ENCODE measurements around the gene ROR2.

ROR2 gene

DNA sequence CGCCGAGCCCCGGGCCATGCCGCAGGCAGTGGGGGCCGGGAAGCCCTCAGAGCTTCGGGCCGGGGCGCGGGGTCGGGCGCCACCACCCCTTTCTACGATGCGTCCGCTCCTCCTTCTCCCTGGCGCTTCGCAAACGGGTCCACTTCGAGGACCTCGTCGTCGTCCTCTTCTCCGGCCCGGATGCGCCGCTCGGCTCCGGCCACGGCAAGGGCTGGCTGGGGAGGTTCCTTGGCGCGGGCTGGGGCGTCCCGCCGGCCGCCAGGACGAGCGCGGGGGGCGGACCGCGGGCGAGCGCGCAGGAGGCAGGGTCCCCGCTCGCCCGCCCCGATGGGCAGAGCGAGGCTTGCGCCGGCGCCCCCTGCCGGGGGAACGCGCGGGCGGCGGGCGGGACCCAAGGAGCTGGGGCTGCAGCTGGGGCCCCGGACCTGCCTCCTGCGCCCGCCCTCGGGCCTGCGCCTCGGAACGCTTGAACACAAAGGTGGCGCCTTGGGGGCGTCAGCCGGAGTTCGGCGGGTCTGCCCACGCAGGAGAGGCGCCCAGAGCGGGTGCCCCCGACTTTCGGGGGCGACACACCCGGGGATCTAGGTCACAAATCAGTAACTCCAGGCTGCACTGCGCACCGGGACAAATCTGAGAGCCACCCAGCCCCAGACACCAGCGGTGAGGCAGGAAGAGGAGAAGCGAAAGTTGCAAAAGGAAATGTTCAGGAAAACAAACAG is at the start of gene ROR2:
ROR2 (minus strand) TSS at position 283 of the 719 bp plus-strand sequence.
- Histone ChIP-seq H3K4me3 (peak within 1 kb of the TSS; percentile 85), H3K9me3 (ENCODE audit: low read depth, low read length) (no peaks in the 10 kb centered on the region), H3K36me3 (ENCODE audit: insufficient read depth, low read length) (no peaks in the 10 kb centered on the region), H3K9ac (ENCODE audit: insufficient read length) (no peak within 1 kb of the TSS), H3K27ac (no peak within 1 kb of the TSS)
- no peak for DNase-seq (ENCODE audit: low read depth, low spot score)
- no peak for TF ChIP-seq POLR2AphosphoS5 (IDR thresholded peaks at IDR 0.05; ENCODE audit: borderline replicate concordance, low read depth, low read length)
- no peak for TF ChIP-seq EZH2 (IDR thresholded peaks at IDR 0.05)
- TF ChIP-seq FOXP2 (optimal IDR thresholded peaks at IDR 0.05; ENCODE audit: control extremely low read depth, extremely low read length, insufficient read depth): no peak

DNA sequence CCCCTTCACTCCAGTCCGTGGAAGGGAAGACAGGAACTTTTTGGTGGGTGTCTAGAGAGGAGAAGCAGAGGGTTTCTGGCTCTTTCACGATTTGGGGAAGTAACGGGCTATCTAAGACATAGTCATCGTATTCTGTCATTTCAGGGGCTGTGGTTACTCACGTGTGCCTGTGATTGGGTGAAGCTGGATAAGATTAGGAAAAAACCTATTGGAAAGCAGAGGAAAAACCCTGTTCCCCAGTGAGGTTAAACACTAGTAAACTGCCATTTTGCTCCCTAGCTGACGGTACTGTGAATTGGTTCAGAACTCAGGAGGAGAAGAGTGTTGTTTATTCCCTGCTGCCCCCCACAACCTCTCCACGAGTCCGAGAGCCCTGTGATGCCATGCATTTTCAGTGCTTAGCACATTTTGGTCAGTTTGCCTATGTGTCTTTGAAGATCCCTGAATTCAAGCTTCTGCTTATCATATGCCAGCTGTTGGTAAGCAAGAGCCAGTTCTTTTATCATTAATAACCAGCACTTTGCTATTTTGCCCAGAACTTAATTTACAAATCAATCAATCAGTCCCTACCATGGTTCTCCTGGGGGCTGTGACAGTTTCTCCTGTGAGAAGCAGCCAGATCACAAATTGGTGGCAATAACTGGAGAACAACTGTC is 45.1 kb upstream of the ROR2 start:
- Histone ChIP-seq H3K27ac (no peak overlapping the region), H3K36me3 (ENCODE audit: insufficient read depth, low read length) (no peaks in the 10 kb centered on the region), H3K9ac (ENCODE audit: insufficient read length) (no peak overlapping the region), H3K4me3 (no peak overlapping the region), H3K9me3 (ENCODE audit: low read depth, low read length) (no peaks in the 10 kb centered on the region)
- no peak for DNase-seq (ENCODE audit: low read depth, low spot score)
- no peak for TF ChIP-seq FOXP2 (optimal IDR thresholded peaks at IDR 0.05; ENCODE audit: control extremely low read depth, extremely low read length, insufficient read depth)
- no peak for TF ChIP-seq POLR2AphosphoS5 (IDR thresholded peaks at IDR 0.05; ENCODE audit: borderline replicate concordance, low read depth, low read length)
- no peak for TF ChIP-seq EZH2 (IDR thresholded peaks at IDR 0.05)

DNA sequence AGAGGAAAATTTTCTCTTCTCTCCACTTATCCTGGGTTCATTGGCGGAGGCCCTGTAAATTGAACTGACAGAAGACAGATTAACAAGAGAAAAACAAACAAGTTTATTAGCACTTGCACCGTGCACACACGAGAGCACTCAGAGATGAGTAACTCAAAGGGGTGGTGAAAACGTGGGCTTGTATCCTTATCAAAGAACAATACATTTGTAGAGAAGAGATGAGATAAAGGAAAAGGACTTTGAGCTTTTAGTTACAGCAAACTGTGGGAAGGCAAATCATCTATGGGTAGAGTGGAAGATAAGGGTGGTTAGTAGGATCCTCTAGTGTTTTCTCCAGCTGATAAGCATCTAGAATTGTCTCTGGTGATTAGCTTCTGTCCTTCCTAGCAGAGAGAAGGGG is 44.4 kb upstream of the ROR2 start:
- no peak for DNase-seq (ENCODE audit: low read depth, low spot score)
- Histone ChIP-seq H3K27ac (no peak overlapping the region), H3K9ac (ENCODE audit: insufficient read length) (no peak overlapping the region), H3K36me3 (ENCODE audit: insufficient read depth, low read length) (no peaks in the 10 kb centered on the region), H3K4me3 (no peak overlapping the region), H3K9me3 (ENCODE audit: low read depth, low read length) (no peaks in the 10 kb centered on the region)
- TF ChIP-seq FOXP2 (optimal IDR thresholded peaks at IDR 0.05; ENCODE audit: control extremely low read depth, extremely low read length, insufficient read depth): no peak
- no peak for TF ChIP-seq EZH2 (IDR thresholded peaks at IDR 0.05)
- TF ChIP-seq POLR2AphosphoS5 (IDR thresholded peaks at IDR 0.05; ENCODE audit: borderline replicate concordance, low read depth, low read length): no peak

DNA sequence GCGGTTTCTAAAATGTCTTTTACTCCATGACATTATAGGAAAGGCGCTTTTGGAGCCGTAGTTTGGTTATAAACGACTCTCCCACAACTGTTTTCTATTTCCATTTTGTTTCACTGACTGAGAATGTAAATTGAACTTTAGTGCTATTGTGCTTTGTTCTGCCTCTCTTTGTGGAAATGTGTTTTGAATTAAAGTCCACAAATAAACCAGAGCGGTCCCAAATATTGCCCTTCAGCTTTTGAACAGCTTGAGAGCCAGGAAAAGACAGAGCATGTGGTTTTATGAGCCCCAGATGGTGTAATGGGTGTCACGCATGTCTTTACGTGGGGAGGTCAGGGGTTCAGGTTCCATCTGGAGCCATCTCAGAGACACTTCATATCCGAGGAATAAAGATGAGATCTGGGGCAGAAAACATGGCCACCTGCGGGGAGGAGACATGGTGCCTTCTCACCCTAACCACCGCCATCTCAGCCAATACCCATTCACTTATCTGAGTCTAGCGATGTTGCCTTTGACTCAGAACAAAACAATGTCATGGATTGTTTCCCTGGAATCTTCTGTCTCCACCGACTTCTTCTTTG is 42.5 kb upstream of the ROR2 start:
- no peaks in the 10 kb centered on the region for H3K36me3 ChIP-seq (ENCODE audit: insufficient read depth, low read length)
- TF ChIP-seq FOXP2 (optimal IDR thresholded peaks at IDR 0.05; ENCODE audit: control extremely low read depth, extremely low read length, insufficient read depth) (no peak), EZH2 (IDR thresholded peaks at IDR 0.05) (no peak), POLR2AphosphoS5 (IDR thresholded peaks at IDR 0.05; ENCODE audit: borderline replicate concordance, low read depth, low read length) (no peak)
- no peaks in the 10 kb centered on the region for H3K9me3 ChIP-seq (ENCODE audit: low read depth, low read length)
- H3K27ac ChIP-seq: peak overlapping the region; percentile 64; the same call in 1 of the 2 replicates
- H3K4me3 ChIP-seq: peak overlapping the region; percentile 40
- no peak for DNase-seq (ENCODE audit: low read depth, low spot score)
- H3K9ac ChIP-seq (ENCODE audit: insufficient read length): peak overlapping the region; percentile 47

DNA sequence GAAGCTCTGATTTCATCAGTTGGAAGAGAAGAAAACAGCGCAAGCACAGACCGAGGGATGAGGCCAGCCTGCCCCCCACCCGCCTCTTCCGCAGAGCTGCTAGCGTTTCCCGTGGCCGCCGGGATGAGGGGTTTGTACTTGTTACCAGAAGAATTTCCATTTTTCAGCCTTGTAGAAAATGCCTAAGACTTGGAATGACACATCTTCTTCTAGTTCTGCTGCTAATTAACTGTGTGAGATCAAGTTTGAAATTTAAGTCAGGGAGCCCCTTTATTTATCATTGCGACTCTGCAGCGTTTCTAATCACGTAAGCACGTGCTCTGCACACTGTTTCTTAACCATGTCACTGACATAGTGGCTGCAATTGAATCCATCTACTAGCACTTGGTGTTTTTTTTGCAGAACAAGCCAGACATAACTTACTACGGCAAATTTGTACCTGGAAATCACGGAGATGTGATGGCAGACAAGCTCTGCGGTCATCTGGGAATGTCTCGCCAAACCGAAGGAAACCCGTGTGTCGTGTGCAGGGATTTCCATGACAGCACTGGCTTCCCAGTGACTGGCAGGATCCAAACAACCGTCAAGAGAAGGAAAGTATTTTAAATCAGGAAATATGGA is 41.8 kb upstream of the ROR2 start:
- Histone ChIP-seq H3K27ac (peak overlapping the region; percentile 64; the same call in 1 of the 2 replicates), H3K4me3 (peak overlapping the region; percentile 40), H3K36me3 (ENCODE audit: insufficient read depth, low read length) (no peaks in the 10 kb centered on the region), H3K9me3 (ENCODE audit: low read depth, low read length) (no peaks in the 10 kb centered on the region), H3K9ac (ENCODE audit: insufficient read length) (no peak overlapping the region)
- TF ChIP-seq FOXP2 (optimal IDR thresholded peaks at IDR 0.05; ENCODE audit: control extremely low read depth, extremely low read length, insufficient read depth) (no peak), EZH2 (IDR thresholded peaks at IDR 0.05) (no peak), POLR2AphosphoS5 (IDR thresholded peaks at IDR 0.05; ENCODE audit: borderline replicate concordance, low read depth, low read length) (no peak)
- no peak for DNase-seq (ENCODE audit: low read depth, low spot score)

DNA sequence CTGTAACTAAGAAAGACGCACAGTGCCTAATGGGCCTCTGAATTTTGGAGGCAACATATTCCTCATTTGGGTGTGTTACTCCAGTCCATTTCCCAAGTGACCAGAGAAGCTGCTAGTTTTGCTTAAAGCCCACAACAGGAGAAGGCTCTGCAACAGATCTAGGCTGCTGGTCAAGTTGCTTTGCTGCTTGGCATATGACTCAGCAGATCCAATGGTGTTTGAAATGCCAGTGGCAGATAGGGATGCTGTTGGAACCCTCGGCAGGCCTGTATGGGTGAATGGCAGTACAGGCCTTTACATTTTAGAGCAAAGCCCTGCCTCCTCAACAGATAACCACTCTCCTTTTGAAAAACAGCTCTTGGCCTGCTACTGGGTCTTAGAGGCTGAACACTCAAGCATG is 36.2 kb upstream of the ROR2 start:
- no peaks in the 10 kb centered on the region for H3K9me3 ChIP-seq (ENCODE audit: low read depth, low read length)
- no peak overlapping the region for H3K9ac ChIP-seq (ENCODE audit: insufficient read length)
- H3K27ac ChIP-seq: no peak overlapping the region
- no peak for DNase-seq (ENCODE audit: low read depth, low spot score)
- no peaks in the 10 kb centered on the region for H3K36me3 ChIP-seq (ENCODE audit: insufficient read depth, low read length)
- H3K4me3 ChIP-seq: no peak overlapping the region
- no peak for TF ChIP-seq FOXP2 (optimal IDR thresholded peaks at IDR 0.05; ENCODE audit: control extremely low read depth, extremely low read length, insufficient read depth)
- no peak for TF ChIP-seq POLR2AphosphoS5 (IDR thresholded peaks at IDR 0.05; ENCODE audit: borderline replicate concordance, low read depth, low read length)
- TF ChIP-seq EZH2 (IDR thresholded peaks at IDR 0.05): no peak

DNA sequence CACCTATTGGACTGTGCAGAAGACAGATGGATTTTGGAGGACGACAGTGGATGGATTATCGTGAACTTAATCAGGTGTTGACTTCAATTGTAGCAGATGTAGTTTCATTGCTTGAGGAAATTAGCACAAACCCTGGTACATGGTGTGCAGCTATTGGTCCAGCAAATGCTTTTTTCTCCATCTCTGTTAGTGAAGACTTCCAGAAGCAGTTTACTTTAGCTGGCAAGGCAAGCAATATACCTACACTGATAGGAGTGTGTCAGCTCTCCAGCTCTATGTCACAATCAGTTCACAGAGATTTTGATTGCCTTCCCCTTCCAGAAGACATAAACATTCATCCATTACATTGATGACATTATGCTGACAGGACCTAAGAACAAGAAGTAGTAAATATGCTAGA is 35.7 kb upstream of the ROR2 start:
- H3K36me3 ChIP-seq (ENCODE audit: insufficient read depth, low read length): no peaks in the 10 kb centered on the region
- H3K9me3 ChIP-seq (ENCODE audit: low read depth, low read length): no peaks in the 10 kb centered on the region
- no peak overlapping the region for H3K27ac ChIP-seq
- no peak overlapping the region for H3K9ac ChIP-seq (ENCODE audit: insufficient read length)
- TF ChIP-seq EZH2 (IDR thresholded peaks at IDR 0.05) (no peak), FOXP2 (optimal IDR thresholded peaks at IDR 0.05; ENCODE audit: control extremely low read depth, extremely low read length, insufficient read depth) (no peak), POLR2AphosphoS5 (IDR thresholded peaks at IDR 0.05; ENCODE audit: borderline replicate concordance, low read depth, low read length) (no peak)
- no peak for DNase-seq (ENCODE audit: low read depth, low spot score)
- H3K4me3 ChIP-seq: no peak overlapping the region

Data from SK-N-MC (cell line).